ENCODE measurements around the gene PDZRN3.

DNA sequence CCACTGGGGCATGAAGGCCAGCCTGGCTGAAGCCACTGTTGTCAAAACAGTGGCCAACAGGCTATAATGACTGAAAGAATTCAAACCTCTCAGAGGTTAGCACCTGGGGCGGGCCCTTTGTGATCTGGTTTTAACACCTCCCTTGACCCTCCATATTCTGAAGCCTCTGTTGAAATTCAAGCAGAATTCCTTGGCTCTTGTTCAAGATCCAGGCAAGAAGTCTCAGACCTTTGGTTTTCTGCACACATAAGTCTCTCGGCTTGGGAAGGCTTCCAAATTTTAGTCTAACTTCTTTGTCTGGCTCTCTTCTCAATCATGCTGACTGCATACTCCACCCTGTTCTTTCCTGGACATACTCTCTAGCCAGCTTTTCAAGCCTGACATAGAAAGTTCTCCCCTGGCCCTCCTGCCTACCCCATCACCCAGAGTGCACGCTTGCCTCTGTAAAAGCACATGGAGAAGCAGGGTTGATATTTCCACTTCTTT, 144.5 kb downstream of the PDZRN3 start:
- TF ChIP-seq, protein P1, sequence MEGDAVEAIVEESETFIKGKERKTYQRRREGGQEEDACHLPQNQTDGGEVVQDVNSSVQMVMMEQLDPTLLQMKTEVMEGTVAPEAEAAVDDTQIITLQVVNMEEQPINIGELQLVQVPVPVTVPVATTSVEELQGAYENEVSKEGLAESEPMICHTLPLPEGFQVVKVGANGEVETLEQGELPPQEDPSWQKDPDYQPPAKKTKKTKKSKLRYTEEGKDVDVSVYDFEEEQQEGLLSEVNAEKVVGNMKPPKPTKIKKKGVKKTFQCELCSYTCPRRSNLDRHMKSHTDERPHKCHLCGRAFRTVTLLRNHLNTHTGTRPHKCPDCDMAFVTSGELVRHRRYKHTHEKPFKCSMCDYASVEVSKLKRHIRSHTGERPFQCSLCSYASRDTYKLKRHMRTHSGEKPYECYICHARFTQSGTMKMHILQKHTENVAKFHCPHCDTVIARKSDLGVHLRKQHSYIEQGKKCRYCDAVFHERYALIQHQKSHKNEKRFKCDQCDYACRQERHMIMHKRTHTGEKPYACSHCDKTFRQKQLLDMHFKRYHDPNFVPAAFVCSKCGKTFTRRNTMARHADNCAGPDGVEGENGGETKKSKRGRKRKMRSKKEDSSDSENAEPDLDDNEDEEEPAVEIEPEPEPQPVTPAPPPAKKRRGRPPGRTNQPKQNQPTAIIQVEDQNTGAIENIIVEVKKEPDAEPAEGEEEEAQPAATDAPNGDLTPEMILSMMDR (IDR thresholded peaks at IDR 0.05): no peak
- no peak for TF ChIP-seq EZH2 (IDR thresholded peaks at IDR 0.05)
